GM10248 (cell line): Measurements from ENCODE around the gene SLC35C1.

Experiments
- CTCF ChIA-PET: fragments of 300-600 bp; sonication (Branson Sonifier 250); formaldehyde crosslinking; extraction: SDS; loops from one replicate; lab custom pipeline; 2021; ENCODE audit warnings: antibody characterized with exemption; lab: Yijun Ruan, JAX
- POLR2A ChIA-PET: fragments of 350-650 bp; sonication (Branson Sonifier 250); formaldehyde crosslinking; extraction: SDS; loops from one replicate; lab custom pipeline; 2020; ENCODE audit warnings: antibody characterized with exemption; lab: Yijun Ruan, JAX
- DNase-seq: peaks from one replicate; pipeline ENCODE4 v3.0.0; 2012; ENCODE audit errors: extremely low spot score
- TF ChIP-seq, protein P1 (sequence below): IDR thresholded peaks from 2 replicates; pipeline ENCODE4 v1.5.1; 2012; ENCODE audit warnings: mild to moderate bottlenecking, low read depth; ENCODE audit errors: extremely low read depth, missing control alignments, control extremely low read depth

The SLC35C1 gene

DNA sequence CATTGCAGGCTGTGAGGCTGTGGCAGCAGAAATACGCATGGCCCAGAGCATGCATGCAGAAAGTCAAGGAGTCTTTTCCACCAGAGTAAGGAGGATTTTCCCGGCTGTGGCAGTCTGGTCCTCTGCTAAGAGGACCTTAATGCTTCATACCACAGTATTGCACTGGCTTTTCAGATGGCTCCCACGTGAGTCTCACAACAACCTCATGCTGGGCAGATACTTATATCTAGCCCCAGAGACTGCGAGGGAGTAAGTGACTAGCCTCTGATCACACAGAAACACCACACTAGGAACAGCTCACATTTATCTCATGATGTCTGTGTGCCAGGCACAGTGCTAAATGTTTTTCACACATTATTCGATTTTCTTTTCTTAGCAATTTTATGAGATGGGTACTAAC is 50.4 kb downstream of the SLC35C1 start:
- no peak for DNase-seq
- POLR2A ChIA-PET, result no interaction called here

DNA sequence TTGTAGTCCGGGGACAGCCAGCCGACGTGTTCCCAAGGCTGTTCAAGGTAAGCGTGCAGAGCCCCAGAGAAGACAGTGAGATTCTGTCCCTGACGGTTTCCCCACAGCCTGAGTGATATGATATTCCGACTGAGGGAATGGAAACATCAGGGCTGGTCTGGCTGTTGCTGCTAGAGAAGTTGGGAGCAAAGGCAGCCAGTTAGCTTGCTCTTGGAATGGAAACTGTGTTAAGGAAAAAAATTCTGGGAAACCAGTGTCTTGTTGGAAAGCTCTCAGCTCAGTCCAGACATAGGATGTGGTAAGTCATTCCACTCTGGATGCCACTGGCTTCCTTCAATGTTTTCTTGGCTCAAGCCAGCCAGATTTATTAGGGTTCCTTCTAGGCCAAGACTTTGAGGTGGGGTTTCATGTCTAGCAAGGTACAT is 51.1 kb downstream of the SLC35C1 start:
- DNase-seq, result no peak
- ChIA-PET POLR2A (no interaction called here), CTCF (interaction anchor here (3.4 kb wide), 1 partner anchor 17 kb away, joined by 18 read pairs; no protein-coding TSS in a partner anchor)
- TF ChIP-seq, protein P1, sequence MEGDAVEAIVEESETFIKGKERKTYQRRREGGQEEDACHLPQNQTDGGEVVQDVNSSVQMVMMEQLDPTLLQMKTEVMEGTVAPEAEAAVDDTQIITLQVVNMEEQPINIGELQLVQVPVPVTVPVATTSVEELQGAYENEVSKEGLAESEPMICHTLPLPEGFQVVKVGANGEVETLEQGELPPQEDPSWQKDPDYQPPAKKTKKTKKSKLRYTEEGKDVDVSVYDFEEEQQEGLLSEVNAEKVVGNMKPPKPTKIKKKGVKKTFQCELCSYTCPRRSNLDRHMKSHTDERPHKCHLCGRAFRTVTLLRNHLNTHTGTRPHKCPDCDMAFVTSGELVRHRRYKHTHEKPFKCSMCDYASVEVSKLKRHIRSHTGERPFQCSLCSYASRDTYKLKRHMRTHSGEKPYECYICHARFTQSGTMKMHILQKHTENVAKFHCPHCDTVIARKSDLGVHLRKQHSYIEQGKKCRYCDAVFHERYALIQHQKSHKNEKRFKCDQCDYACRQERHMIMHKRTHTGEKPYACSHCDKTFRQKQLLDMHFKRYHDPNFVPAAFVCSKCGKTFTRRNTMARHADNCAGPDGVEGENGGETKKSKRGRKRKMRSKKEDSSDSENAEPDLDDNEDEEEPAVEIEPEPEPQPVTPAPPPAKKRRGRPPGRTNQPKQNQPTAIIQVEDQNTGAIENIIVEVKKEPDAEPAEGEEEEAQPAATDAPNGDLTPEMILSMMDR, result no peak

More for the DNA sequence above, 50.4 kb downstream of the SLC35C1 start:
- TF ChIP-seq, protein P1, result no peak
- CTCF ChIA-PET, result interaction anchor here (1.0 to 2.2 kb wide), 3 partner anchors 8 to 17 kb away, joined by 3 to 4 read pairs (median 4); no protein-coding TSS in a partner anchor

DNA sequence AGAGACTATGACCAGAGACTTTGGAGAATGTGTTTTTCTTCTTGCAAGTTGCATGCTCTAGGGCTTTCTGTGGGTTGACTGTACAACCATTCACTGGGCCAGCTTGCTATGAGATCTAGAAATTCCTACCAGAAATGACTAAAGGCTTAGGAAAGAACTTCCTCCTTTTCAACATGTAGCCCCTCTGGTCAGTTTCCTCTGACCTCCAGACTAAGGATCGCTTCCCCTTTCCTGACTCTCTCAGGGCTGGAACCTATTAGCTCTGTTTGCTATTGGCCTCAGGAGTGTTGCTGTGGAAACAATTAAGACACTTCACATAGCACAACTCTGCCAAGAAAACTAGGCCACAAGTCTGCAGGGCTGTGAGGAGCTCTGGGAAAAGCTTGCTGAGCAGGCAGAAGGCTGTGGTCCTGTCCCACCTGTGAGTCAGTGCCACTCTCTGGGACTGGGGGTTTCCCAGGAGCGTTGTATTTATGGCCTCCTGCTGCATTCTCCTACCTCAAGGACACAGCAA is 53.1 kb downstream of the SLC35C1 start:
- POLR2A ChIA-PET, result no interaction called here
- no peak for DNase-seq

DNA sequence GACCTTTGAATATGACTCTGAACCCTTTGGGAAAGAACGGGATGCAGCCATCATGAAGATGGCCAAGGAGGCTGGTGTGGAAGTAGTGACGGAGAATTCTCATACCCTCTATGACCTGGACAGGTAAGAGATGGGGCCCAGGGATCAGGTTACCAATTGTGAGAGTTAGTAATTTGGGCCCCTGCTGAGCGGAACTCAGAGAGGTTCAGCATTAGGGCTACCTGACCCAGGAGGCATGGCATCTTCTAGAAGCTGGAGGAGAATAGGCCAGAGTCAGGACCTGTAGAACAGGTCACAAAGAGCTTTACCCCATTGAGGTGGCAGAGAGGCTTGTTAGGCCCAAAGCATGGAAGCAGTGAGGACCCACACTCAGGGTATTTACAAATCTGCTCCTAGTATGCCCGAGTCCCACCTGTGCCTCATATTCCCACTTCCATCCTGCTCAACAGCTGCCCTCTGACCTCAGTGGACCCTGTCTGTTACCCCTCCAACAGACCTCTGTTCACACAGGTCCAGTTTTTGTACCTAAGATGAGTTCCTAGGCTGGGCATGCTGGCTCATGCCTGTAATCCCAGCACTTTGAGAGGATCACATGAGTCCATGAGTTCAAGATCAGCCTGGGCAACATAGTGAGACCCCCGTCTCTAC is 53.9 kb downstream of the SLC35C1 start:
- ChIA-PET CTCF (interaction anchor here (1.5 to 3.4 kb wide), 2 partner anchors 14 to 40 kb away, joined by 3 to 18 read pairs; no protein-coding TSS in a partner anchor), POLR2A (no interaction called here)
- no peak for DNase-seq
- TF ChIP-seq, protein P1, result no peak

More for the DNA sequence above, 53.1 kb downstream of the SLC35C1 start:
- TF ChIP-seq, protein P1, result no peak
- CTCF ChIA-PET, result interaction anchor here (0.7 to 3.4 kb wide), 3 partner anchors 15 to 203 kb away, joined by 3 to 18 read pairs (median 4); no protein-coding TSS in a partner anchor

DNA sequence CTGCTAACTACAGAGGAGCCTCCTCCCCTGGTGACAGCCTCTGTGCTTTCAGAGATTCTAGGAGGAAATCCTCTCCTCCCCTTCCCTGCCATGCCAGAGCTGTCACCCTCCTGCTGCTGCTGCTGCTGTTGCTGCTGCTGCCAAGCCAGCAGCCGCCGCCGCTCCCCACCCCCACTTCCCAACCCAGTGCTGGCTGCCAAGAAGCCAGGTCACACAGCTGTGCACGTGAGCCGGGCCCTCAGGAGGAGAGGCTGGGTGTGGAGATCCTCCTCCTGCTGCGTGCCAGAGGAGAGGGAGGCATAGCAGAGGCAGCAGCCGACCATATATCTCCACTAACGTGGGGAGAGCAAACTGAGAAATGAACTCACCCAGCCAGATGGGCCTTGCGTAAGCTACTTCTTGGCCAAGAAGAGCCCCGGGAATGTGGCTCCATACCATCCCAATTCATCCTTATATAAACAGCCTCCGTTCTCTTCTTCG is 54.8 kb downstream of the SLC35C1 start:
- ChIA-PET CTCF (interaction anchor here (1.2 to 2.1 kb wide), 5 partner anchors 11 to 39 kb away, joined by 3 to 5 read pairs (median 3); no protein-coding TSS in a partner anchor), POLR2A (interaction anchor here (1.3 kb wide), 1 partner anchor 13 kb away, joined by 5 read pairs; the partner anchor contains the start of gene CRY2)
- no peak for DNase-seq
- TF ChIP-seq, protein P1, result no peak

DNA sequence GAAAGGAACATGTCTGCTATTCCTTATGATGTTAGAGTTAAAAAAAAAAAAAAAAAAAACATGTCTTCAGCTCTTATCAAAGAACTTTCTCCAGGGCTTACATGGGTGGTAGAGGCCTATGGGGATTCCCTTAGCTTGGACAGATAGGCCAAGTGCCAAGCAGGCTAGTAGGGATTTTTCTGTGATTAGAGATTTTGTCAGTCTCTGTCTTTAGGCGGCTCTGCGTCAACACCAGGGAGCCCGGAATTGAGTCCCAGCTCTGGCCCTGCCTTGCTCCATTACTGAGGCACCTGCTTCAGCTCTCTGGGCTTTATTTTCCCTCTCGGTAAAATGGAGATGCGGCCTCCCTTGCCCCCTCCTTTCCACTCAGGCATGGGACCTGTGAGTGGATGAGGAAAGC is 55.4 kb downstream of the SLC35C1 start:
- TF ChIP-seq, protein P1, result no peak
- ChIA-PET CTCF (interaction anchor here (1.1 to 2.1 kb wide), 7 partner anchors 10 to 39 kb away, joined by 3 to 6 read pairs (median 3); partner anchors contain the start of gene CRY2), POLR2A (interaction anchor here (1.3 kb wide), 1 partner anchor 13 kb away, joined by 5 read pairs; the partner anchor contains the start of gene CRY2)
- DNase-seq, result no peak
